GM19395 (cell line): ENCODE data around the gene AURKA.
"Not testable (repeated sequence)": the region's sequence is repeated elsewhere in the genome, so short reads cannot be mapped to it uniquely, and the experiment has no call there.

Source experiments
- ATAC-seq: cut with Tn5 transposase; IDR thresholded peaks from one replicate; pipeline ENCODE4 v1.9.1; 2021; ENCODE audit warnings: mild to moderate bottlenecking, moderate library complexity; ENCODE audit not compliant: unreplicated experiment

AURKA gene

GRCh38 chr20:56391596-56392131 is 351 bp downstream of the AURKA start:
- peak; percentile 46 for ATAC-seq

- no peak for ATAC-seq
Measured at GRCh38 chr20:56391037-56391436, 978 bp downstream of the AURKA start.

- not testable (repeated sequence) for ATAC-seq
Measured at GRCh38 chr20:56390396-56390795, 1.6 kb downstream of the AURKA start.

GRCh38 chr20:56389807-56390206 is 2.2 kb downstream of the AURKA start:
- no peak for ATAC-seq

GRCh38 chr20:56388882-56389281 is 3.1 kb downstream of the AURKA start:
- no peak for ATAC-seq

GRCh38 chr20:56386219-56386618 is 5.8 kb downstream of the AURKA start:
- ATAC-seq = no peak

GRCh38 chr20:56385130-56385529 is 6.9 kb downstream of the AURKA start:
- ATAC-seq = no peak

GRCh38 chr20:56383334-56383733 is 8.7 kb downstream of the AURKA start:
- no peak for ATAC-seq

- no peak for ATAC-seq
Measured at GRCh38 chr20:56382696-56383095, 9.3 kb downstream of the AURKA start.

- ATAC-seq = peak; percentile 61
Measured at GRCh38 chr20:56381501-56381900, 10.5 kb downstream of the AURKA start.

GRCh38 chr20:56380375-56380774 is 11.6 kb downstream of the AURKA start:
- ATAC-seq = no peak

GRCh38 chr20:56378386-56378785 is 13.6 kb downstream of the AURKA start:
- ATAC-seq = no peak

GRCh38 chr20:56376331-56376730 is 15.7 kb downstream of the AURKA start:
- no peak for ATAC-seq

- ATAC-seq = no peak
Measured at GRCh38 chr20:56373942-56374341, 18.1 kb downstream of the AURKA start.

- ATAC-seq = no peak
Measured at GRCh38 chr20:56372850-56373249, 19.2 kb downstream of the AURKA start.

GRCh38 chr20:56371977-56372376 is 20.0 kb downstream of the AURKA start:
- no peak for ATAC-seq

- ATAC-seq = no peak
Measured at GRCh38 chr20:56369179-56369578, 22.8 kb downstream of the AURKA start.

GRCh38 chr20:56368351-56369134 is 23.5 kb downstream of the AURKA start:
- no peak for ATAC-seq

- no peak for ATAC-seq
Measured at GRCh38 chr20:56363491-56363890, 28.5 kb downstream of the AURKA start.

- no peak for ATAC-seq
Measured at GRCh38 chr20:56362833-56363413, 29.1 kb downstream of the AURKA start.

GRCh38 chr20:56361900-56362299 is 30.1 kb downstream of the AURKA start:
- ATAC-seq = no peak

- ATAC-seq = no peak
Measured at GRCh38 chr20:56360908-56361205, 31.2 kb downstream of the AURKA start.
